RWPE1 (cell line): ENCODE results near the gene FNBP1L.
A peak's percentile ranks its signal among the peaks of the same experiment; 100 is the strongest.

ENCODE experiments used
- CTCF ChIA-PET: fragments of 350-600 bp; sonication (Branson Sonifier 250); formaldehyde crosslinking; extraction: SDS; loops from one replicate; lab custom pipeline; 2021; lab: Yijun Ruan, JAX
- POLR2A ChIA-PET: fragments of 400-600 bp; formaldehyde crosslinking; extraction: SDS; loops from one replicate; lab custom pipeline; 2020; ENCODE audit warnings: antibody characterized with exemption; ENCODE audit not compliant: low non-redundant PET; lab: Yijun Ruan, JAX
- DNase-seq: peaks from one replicate; pipeline ENCODE4 v3.0.0; 2012; ENCODE audit warnings: low spot score
- H3K27ac ChIP-seq: fragments of 450-650 bp; 2 replicates; pipeline ENCODE4 v1.5.1; 2017
- CTCF ChIP-seq: fragments of 450-650 bp; conservative IDR thresholded peaks from 2 replicates; pipeline ENCODE4 v1.5.1; 2017; ENCODE audit warnings: low read depth, mild to moderate bottlenecking

FNBP1L gene

GRCh38 chr1:93592551-93592949 is 144.6 kb downstream of the FNBP1L start:
- DNase-seq, result no peak
- POLR2A ChIA-PET, result no interaction called here
- peak overlapping the region; percentile 86 for H3K27ac ChIP-seq
- no peak for TF ChIP-seq CTCF
- CTCF ChIA-PET, result interaction anchor here (0.7 to 0.8 kb wide), 4 partner anchors 17 to 221 kb away, joined by 3 read pairs; no protein-coding TSS in a partner anchor

GRCh38 chr1:93593854-93594602 is 146.1 kb downstream of the FNBP1L start:
- DNase-seq, result no peak
- CTCF ChIA-PET, result interaction anchor here (0.7 to 1.1 kb wide), 3 partner anchors 35 to 790 kb away, joined by 3 to 6 read pairs (median 3); no protein-coding TSS in a partner anchor
- POLR2A ChIA-PET, result no interaction called here
- H3K27ac ChIP-seq, result peak overlapping the region; percentile 86
- no peak for TF ChIP-seq CTCF

GRCh38 chr1:93594603-93594880 is 146.6 kb downstream of the FNBP1L start:
- no peak for TF ChIP-seq CTCF
- no peak for DNase-seq
- POLR2A ChIA-PET, result no interaction called here
- peak overlapping the region; percentile 86 for H3K27ac ChIP-seq
- CTCF ChIA-PET, result interaction anchor here (1.1 kb wide), 1 partner anchor 35 kb away, joined by 3 read pairs; no protein-coding TSS in a partner anchor

GRCh38 chr1:93595266-93595665 is 147.3 kb downstream of the FNBP1L start:
- ChIA-PET CTCF (no interaction called here), POLR2A (no interaction called here)
- TF ChIP-seq CTCF, result no peak
- H3K27ac ChIP-seq, result no peak overlapping the region
- DNase-seq, result no peak

- ChIA-PET CTCF (no interaction called here), POLR2A (no interaction called here)
- no peak for DNase-seq
- TF ChIP-seq CTCF, result no peak
- H3K27ac ChIP-seq, result no peak overlapping the region
These were observed 147.8 kb downstream of the FNBP1L start for GRCh38 chr1:93595743-93596142.

- TF ChIP-seq CTCF, result no peak
- DNase-seq, result no peak
- peak overlapping the region; percentile 70 for H3K27ac ChIP-seq
- CTCF ChIA-PET, result no interaction called here
- POLR2A ChIA-PET, result no interaction called here
These were observed 148.6 kb downstream of the FNBP1L start for GRCh38 chr1:93596329-93597089.
